Superior temporal gyrus (tissue), 1 donor: ENCODE results near the gene CLEC16A.

ENCODE experiments used
- DNase-seq: peaks from one replicate; pipeline ENCODE4 v3.0.0-alpha.2; 2016; ENCODE audit errors: extremely low spot score

The CLEC16A gene

GRCh38 chr16:11117576-11118211, 173.3 kb downstream of the CLEC16A start:
- DNase-seq, result no peak

- DNase-seq, result no peak
Observed at GRCh38 chr16:11118479-11118878, 174.1 kb downstream of the CLEC16A start.

GRCh38 chr16:11121083-11121608, 176.8 kb downstream of the CLEC16A start:
- DNase-seq, result no peak

- no peak for DNase-seq
Observed at GRCh38 chr16:11121914-11122692, 177.7 kb downstream of the CLEC16A start.

- DNase-seq, result no peak
Observed at GRCh38 chr16:11123666-11124065, 179.3 kb downstream of the CLEC16A start.

- no peak for DNase-seq
Observed at GRCh38 chr16:11125936-11126335, 181.6 kb downstream of the CLEC16A start.

GRCh38 chr16:11126399-11127054, 182.2 kb downstream of the CLEC16A start:
- DNase-seq, result no peak

- no peak for DNase-seq
Observed at GRCh38 chr16:11127610-11128195, 183.3 kb downstream of the CLEC16A start.

- no peak for DNase-seq
Observed at GRCh38 chr16:11128211-11129141, 184.1 kb downstream of the CLEC16A start.

GRCh38 chr16:11129378-11129781, 185.0 kb downstream of the CLEC16A start:
- no peak for DNase-seq

- no peak for DNase-seq
Observed at GRCh38 chr16:11130978-11131665, 186.8 kb downstream of the CLEC16A start.

GRCh38 chr16:11131706-11132105, 187.3 kb downstream of the CLEC16A start:
- DNase-seq, result no peak

- no peak for DNase-seq
Observed at GRCh38 chr16:11133344-11133943, 189.1 kb downstream of the CLEC16A start.

GRCh38 chr16:11134722-11135463, 190.5 kb downstream of the CLEC16A start:
- no peak for DNase-seq

- no peak for DNase-seq
Observed at GRCh38 chr16:11135464-11135973, 191.2 kb downstream of the CLEC16A start.

GRCh38 chr16:11136600-11136999, 192.2 kb downstream of the CLEC16A start:
- no peak for DNase-seq

GRCh38 chr16:11138022-11138768, 193.8 kb downstream of the CLEC16A start:
- DNase-seq, result no peak

GRCh38 chr16:11138769-11139325, 194.5 kb downstream of the CLEC16A start:
- no peak for DNase-seq
